OCI-M2 (cell line): ENCODE results near the gene SFT2D2.

Source experiments
- DNase-seq: peaks from one replicate; lab custom pipeline; 2025; ENCODE audit not compliant: unreplicated experiment; lab: John Stamatoyannopoulos, UW

Gene SFT2D2

DNA sequence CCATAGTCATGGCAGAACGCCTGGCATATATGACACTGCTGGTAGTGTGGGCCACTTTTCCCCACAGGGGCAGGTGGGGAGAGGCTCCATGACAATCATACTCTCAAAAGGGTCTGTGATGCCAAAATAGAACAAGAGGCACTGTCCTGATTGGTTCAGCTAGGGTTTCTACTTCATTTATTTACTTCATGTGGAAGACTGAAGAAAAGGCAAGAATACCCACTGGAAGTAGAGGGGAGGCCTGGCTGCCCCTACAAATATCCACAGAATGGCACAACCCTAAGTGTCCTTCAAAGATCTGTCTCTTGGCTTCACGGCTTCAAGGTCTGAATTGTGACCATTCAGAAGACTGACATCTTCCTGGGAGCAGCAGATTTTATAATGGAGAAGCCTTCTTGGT lies 4.5 kb upstream of the SFT2D2 start:
- DNase-seq: no peak

DNA sequence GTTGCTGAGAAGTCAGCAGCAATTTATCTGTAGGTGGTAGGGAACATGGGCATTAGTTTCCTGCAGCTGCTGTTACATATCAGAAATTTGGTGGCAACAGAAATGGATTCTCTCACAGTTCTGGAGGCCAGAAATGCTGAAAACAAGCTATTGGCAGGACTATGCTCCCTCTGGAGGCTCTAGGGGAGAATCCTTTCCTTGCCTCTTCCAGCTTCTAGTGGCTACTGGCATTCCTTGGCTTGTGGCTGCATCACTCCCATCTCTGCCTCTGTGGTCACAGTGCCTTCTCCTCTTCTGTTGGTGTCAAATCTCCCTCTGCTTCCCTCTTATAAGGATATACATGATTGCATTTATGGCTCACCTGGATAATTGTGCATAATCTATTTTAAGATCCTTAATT lies 2.5 kb upstream of the SFT2D2 start:
- no peak for DNase-seq

DNA sequence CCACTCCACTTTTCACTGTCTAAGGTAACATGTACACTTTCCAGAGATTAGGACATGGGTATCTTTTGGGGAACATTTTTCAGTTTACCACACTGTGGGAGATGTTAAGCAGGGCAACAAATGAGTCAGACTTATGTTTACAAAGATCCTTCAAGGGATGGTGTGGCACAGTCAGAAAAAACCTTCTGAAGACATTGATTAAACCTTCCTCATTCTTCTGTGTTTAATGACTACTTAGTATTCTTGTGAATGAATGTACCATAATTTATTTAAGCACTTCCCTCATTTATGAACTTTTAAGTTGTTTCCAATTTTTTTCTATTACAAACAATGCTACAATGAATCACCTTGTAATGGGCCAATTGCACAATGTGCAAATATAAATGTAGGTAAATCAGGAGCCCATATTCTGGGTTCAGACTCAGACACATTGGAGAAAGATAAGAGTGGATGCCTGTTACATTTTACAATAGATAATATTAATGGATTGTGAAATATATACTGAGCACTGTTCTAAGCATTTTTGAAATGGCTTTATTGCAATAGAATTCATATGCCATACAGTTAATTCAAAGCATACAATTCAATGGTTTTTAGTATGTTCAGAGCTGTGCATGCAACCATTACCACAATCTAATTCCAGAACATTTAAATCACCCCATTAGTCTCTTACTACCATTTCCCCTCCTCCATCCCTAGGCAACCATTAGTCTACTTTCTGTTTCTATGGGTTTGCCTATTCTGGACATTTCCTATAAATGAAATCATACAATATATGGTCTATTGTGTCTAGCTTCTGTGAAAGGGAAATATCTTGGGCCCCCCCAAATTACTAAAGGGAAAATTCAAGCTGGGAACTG lies 1.9 kb upstream of the SFT2D2 start:
- no peak for DNase-seq

DNA sequence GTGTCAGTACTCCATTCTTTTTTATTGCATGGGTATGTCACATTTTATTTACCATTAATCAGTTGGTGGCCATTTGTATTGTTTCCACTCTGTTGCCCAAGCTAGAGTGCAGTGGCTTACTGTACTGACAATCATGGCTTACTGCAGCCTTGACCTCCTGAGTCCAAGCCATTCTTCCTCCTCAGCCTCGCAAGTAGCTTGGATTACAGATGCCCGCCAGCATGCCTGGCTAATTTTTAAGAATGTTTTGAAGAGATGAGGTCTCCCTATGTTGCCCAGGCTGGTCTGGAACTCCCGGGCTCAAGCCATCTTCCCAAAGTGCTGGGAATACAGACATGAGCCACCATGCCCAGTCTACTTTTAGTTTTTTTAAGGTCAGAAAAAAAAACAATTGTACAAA lies 813 bp upstream of the SFT2D2 start:
- no peak for DNase-seq

DNA sequence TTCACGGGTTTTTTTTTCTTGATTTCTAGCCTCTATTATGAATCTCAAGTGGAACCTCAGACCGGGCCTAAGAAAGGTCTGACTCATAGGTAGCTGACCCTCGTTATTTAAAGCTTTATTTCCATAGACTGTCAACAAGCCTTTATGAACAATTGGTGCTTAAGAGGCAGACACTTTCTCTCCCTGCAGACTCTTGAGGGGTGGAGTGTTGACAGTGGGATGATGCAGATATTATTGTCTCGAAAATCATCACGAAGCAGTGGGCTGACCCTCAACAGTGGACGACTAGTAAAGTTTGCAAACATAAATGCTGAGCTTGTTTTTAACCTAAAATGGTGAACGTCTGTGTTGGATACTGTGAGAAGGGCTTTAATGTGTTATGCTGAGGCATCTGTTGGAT lies 1.8 kb downstream of the SFT2D2 start:
- DNase-seq: no peak

DNA sequence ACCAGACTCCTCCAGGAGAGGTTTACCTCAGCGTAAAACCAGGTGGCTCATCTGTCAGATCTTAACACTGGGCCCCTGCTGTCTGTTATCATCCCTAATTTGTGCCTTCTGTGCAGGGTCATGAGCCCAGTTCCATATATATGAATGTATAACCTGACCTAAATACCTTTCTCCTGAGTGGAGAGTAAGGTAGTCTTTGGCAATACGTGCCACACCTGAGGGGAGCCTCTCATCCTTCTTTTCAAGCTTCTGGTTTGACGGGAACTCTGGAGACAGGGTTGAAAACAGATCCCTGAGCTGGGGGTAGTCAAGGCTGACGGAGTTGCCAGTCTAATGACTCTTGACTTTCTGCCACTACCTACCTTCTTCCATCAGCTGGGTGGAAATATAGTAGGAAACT lies 4.1 kb downstream of the SFT2D2 start:
- no peak for DNase-seq

DNA sequence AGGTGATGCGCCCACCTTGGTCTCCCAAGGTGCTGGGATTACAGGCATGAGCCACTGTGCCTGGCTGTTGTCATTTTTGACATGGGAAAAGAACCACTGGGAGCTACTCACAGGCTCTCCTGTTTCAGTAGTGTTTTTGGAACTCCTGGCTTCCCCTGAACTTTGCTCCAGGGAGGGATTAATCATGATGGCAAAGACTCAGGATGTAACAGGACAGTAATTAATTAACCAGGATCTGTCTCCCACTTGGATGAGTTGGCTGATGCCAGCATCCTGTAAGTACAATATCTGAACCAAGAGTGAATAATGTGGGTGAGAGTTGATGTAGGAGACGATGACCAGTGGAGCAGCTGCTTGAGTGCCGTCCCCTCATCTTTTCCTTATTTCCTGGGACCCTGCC lies 4.9 kb downstream of the SFT2D2 start:
- DNase-seq: no peak

DNA sequence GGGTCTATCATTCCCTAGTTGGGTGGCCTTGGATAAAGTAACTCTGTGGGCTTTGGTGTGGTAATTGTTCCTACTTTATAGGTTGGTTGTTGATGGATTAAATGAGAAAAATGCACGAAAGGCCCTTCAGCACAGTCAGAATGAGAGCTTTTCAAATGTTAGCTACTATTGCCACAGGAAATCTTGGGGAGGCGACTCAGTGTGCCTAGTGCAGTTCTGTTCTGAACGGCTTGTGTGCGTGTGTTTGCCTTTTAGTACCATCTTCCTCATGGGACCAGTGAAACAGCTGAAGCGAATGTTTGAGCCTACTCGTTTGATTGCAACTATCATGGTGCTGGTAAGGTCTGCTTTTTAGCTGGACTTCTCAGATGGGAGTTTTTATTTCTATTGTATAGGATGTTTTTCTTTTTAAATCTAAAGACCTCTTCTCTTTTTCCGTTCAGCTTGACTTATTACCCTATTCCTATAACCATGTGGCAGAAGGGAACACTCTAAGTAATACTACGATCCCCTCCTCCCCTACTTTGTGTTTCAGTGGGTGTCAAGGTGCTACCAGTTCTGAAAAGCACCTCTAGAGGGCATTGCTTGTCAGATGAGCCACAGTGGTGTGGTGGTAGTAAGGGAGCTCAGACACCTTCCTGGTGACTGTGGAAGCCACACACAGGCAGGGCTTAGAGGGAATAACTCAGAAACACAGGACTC lies 9.2 kb downstream of the SFT2D2 start:
- no peak for DNase-seq

DNA sequence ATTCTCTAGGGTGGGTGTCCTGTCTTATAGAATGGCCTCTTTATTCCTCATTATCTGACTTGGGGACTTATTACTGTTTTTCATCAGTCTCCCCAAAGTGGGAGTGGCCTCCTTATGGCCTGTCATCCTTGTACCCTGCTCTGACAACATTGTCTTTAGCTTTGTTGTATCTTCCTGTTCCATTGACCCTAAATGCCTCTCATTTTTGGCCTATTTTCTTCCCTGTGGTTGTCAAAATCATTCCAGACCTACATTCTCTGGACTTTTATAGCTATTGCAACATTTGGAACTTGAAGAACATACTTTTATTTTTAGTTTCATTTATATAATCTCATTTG lies 9.7 kb downstream of the SFT2D2 start:
- no peak for DNase-seq

DNA sequence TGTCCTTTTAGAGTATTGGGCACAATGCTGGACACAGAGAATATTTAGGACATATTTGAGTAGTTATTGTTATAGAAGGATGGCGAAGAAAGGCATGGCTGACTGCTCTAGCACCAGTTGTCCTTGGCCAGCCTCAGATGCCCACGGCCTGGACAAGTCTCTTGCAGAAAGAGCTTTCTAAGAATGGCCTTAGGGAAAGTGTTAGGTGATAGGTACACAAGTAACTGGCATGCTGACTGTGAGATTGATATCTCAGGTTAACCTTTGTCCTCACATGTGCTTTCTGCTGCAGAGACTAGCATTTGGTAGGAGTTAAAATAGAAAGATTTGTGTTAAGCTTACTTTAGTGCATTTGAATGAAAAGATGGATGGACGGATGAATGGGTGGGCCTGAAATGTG lies 10.1 kb downstream of the SFT2D2 start:
- DNase-seq: no peak

DNA sequence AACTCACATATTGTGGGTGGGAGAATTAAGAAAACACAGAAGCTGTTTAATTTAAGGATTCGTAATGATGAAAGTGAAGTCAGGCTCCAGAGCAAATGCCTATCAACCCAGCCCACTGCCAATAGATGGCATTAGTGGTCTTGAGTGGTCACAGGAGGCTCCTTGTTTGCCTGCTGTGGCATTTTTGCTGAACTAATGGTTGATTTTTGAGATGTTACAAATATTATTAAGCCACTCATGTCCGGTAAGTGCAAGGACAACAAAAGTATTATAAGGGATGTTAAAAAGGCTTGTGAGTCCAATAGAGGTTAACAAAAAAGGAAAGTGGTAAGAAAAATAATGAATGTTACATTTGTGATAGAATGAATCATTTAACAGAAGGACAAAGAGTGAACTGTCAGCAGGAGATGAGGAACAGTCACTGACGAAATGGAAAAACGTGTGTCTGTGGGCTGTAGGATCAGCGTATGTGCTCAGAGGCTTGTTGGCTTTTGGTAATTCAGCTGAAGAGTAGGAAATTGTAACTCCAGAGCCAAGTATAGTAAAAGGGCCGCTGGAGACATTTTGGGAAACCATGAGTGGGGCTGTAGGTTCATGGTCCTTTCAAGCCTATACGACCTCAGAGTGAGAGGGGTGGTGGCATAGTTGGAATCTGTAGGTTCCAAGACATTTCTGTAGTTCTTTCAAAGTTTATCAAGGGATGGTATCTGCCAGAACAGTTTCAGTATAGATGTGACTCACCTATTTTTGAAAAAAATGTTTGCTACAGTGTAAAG lies 11.2 kb downstream of the SFT2D2 start:
- DNase-seq: no peak

DNA sequence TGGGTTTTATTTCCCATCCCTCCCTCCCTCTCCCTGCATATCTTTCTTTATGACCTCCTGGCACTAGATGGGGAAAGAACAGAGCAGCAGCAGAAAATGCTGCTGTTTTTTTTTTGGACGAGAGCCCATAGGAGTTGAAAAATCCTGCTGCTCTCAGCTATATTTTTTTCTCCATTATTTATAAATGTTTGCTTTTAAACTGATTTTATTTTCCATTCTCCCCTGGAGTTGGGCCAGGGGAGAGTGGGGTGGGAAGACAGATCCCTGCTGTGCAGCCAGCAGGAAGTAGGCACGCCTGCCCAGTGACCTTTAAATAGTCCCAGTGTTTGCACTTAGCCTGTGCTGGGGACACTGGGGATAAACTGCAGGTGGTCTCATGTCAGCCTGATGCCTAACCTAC lies 17.4 kb downstream of the SFT2D2 start:
- DNase-seq: no peak

DNA sequence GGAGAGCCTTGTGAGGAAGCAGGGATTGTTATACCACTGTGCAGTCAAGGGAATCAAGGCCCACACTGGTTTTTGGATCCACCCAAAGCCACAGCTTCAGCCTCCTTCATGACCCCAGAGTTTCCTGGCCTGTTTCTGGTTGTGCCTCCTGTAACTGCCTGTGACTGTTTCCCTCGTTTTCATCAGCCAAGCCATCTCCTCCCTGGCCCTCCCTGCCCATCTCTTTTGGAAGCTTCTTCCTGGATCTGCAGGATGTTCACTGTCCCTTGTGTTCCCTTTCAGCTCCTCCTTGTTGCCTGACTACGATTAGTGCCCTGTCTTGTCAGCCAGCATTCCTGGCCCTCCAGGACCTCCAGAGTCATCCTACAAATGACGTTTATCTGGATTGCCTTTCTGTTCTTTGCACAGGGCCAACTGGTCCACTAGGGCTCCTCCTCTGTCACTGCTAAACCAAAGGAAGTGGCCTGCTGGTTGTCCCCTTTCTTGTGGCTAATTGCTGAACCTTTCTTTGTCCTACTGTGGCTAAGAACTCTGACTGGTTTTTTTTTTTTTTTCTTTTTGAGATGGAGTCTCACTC lies 17.9 kb downstream of the SFT2D2 start:
- DNase-seq: no peak

DNA sequence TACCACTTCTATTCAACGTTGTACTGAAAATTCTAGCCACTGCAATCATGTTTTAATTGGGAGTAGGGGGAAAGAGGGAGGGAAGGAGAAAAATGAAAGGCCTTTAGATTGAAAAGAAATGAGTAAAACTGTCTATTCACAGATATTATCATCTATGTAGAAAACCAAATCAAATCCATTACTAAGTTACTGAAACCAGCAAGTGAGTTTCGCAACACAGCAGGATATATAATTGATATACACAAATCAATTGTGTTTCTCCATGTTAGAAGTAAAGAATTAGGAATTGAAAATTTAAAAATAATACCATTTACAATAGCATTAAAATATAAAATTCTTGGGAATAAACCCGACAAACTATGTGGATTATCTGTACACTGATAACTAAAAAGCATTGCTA lies 19.2 kb downstream of the SFT2D2 start:
- no peak for DNase-seq

DNA sequence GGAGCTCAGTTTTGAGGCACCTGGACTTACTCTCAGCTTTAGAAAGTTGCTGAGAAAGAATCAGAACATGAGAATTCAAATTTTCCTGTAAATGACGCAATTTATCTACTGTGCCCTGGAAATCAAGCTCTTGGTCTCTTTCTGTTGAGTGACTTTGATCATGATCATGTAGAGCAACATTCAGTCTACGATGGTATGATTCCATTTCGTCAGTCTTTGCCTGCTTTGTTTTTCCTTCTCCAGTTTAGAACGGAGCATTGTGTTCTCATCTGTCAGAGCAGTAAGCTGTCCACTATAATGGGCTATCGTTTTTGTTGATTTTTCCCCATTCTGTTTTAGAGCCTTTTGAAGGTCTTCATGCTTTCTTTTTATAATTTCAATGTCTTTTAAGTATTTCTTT lies 20.7 kb downstream of the SFT2D2 start:
- DNase-seq: no peak

DNA sequence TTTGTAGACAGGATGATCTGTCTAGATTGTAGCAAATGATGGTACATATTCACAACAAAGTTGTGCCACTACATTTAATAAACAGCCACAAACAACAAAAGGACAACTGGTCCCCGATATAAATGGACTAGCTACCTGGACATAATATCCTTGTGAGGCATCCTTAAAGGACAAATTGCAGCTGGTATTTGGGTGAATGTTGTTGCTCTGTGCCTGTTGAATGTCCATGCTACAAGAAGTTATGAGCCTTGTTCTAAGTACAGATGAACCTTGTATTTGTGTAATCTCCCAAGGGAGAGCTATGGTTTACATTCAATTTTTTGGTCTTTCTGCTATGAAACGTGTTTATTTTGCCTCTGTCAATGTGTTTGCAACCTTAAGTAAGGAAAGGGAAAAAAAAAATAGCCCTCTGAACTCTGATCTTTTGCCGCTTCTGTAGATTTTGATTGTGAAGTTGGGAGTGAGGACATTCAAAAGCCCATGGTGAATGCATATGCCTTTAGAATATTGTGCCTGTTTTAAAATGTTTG lies 26.5 kb downstream of the SFT2D2 start:
- no peak for DNase-seq

DNA sequence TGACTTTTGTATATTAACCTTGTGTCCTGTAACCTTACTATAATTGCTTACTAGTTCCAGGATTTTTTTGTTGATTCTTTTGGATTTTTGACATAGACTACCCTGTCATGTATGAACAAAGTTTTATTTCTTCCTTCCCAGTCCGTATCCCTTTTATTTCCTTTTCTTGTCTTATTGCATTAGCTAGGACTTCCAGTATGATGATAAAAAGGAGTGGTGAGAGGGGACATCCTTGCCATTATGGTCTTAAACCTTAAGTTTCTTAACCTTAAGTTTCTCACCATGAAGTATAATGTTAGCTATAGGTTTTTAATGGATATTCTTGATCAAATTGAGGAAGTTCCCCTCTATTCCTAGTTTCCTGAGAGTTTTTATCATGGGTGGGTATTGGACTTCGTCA lies 30.4 kb downstream of the SFT2D2 start:
- DNase-seq: no peak

DNA sequence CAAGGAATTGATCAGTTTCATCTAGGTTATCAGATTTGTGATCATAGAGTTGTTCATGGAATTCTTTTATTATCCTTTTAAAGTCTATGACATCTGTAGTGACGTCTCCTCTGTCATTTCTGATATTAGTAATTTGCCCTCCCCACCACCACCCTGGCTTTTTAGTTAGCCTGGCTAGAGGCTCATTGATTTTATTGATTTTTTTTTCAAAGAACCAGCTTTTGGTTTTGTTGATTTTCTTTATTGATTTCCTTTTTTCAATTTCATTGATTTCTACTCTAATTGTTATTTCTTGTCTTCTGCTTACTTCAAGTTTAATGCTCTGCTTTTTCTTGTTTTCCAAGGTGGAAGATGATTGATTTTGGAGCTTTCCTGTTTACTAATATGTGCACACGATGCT lies 31.6 kb downstream of the SFT2D2 start:
- DNase-seq: no peak

DNA sequence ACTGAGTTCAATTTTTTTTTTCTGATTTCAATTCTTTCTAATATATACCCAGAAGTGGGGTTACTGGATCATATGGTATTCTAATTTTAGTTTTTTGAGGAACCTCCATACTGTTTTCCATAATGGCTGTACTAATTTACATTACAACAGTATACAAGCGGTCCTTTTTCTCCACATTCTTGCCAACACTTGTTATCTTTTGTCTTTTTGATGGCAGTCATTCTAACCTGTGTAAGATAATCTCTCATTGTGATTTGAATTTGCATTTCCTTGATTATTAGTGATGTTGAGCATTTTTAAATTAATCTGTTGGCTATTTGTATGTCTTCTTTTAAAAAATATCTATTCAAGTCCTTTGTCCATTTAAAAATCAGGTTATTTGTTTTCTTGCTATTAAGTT lies 33.8 kb downstream of the SFT2D2 start:
- no peak for DNase-seq

DNA sequence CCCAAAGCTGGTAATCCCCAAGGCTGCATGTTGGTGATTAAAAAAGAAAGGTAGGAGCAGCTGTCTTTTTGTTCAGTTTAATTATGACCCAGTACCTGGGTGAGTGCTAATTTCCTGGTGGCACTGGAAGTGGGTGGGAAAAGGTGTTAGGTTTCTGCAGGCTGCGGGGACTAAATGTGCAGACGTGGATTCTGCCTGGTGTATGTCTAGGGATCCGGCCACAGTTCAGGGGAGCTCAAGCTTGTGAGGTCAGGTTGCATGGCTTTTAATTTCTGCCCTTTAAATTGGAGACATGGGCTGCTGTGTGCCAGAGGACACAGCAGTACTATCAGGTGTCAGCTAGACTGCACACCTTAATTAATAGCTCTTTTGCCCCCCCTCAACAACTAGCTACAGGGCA lies 34.6 kb downstream of the SFT2D2 start:
- no peak for DNase-seq

DNA sequence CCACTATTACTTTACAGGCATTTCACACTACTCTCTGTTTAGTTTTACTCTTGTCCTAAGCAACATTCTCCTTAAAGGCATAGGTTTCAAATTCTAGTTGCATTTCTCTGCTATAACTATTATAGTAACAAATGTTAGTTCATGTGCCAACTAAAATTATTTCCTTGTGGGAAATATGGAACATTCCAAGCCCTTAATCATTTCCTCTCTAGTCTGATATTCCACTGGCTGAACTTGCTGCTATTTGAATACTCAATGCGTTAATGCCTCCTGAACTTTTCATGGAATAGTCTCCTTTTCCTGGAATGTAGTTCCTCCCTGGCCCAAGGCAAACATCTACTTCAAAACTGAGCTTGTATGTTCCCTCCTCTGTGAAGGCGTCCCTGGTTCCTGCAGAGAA lies 35.6 kb downstream of the SFT2D2 start:
- no peak for DNase-seq
